GM19238 (cell line): ENCODE results near the gene B3GAT2.

ENCODE experiments used
- DNase-seq: peaks from one replicate; pipeline ENCODE4 v3.0.0; 2011; ENCODE audit warnings: low spot score; ENCODE audit not compliant: insufficient read length

Gene B3GAT2

DNA sequence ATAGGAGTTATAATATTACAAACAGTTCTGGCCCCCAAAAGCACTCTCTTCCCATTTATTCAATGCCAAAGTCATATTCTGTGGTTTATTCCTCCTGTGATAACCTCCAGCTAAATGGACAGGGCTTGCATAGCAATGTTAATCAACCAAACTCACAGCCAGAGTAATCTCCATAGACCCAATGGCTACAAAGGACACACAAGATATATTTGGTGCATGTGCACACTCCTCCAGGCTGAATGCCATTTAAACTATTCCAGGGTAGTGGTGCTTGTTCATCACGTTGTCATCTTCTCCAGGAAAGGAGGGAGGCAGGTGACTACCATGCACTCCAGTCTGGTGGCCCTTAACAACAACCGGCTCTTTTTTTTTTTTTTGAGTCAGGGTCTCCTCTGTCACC lies 56.8 kb downstream of the B3GAT2 start:
- DNase-seq = no peak

DNA sequence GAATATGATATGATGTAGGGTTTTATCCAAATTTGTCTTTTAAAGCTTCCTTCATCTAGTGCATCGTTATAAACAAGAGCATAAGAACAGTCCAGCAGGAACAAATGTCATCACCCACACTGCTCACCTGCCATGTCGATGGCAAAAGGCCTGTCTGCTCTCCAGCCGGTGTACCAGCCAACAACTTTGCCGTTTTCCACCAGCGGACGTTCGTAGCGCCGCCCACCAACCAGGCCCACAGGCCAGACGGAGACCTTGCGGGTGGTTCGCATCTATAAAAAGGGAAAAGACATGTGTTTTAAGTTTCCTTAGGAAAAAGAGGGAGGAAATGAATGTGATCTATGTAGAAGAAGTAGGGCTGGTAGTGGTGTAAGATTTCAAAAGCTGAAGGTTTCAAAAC lies 62.9 kb downstream of the B3GAT2 start:
- DNase-seq = no peak

DNA sequence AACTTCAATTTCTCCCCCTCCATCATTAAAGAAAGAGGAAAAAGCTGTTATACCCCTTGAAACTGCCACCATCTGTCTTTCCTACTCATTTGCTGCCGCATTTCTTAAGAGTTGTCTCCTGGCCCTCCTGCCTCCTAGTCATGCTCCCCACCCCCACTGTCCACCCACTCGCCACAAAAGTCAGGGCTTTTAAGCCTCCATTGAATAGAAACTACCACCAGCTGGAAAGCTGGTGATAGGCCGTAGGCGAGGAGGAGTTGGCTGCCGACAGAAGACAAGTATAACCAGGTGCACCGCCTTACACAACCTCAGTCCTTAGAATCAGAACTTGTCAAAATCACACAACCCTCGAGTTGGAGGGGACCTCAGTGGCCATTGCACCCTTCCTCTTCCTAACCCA lies 67.6 kb downstream of the B3GAT2 start:
- DNase-seq = no peak

DNA sequence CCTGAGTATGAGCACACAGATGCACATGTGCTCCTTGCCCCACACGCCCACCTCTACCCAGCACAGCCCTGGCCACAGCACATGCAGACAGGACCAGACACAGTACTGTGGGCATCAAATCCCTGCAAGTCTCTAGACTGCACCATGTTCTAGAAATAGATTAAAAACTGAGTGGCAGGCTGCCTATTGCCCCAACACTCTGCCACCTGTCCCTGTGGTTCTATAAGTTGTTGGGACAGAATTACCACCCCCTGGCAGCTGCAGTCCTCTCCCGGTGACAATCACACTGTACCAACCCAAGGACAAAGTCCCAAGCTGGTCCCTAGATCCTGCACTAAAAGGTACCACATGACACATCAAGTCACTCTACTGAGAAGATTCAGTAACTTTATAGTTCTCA lies 70.2 kb downstream of the B3GAT2 start:
- DNase-seq = no peak

DNA sequence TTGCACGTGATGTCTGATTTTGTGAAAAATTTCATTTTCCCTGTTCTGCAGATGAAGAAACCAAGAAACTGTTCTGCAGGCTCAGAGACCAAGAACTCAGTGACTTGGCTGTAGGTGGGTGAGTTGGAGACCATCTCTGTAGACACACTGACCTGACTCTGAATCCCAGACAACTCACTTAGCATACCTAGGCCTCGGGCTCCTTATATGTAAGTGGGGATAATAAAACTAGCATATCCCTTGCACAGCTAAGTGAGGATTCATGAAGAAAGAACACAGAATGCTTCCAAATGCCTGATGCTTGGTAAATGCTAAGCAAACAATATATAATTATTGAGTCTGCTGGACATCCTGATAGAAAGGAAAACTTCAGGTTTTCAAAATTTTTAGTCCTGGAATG lies 70.8 kb downstream of the B3GAT2 start:
- DNase-seq = no peak

DNA sequence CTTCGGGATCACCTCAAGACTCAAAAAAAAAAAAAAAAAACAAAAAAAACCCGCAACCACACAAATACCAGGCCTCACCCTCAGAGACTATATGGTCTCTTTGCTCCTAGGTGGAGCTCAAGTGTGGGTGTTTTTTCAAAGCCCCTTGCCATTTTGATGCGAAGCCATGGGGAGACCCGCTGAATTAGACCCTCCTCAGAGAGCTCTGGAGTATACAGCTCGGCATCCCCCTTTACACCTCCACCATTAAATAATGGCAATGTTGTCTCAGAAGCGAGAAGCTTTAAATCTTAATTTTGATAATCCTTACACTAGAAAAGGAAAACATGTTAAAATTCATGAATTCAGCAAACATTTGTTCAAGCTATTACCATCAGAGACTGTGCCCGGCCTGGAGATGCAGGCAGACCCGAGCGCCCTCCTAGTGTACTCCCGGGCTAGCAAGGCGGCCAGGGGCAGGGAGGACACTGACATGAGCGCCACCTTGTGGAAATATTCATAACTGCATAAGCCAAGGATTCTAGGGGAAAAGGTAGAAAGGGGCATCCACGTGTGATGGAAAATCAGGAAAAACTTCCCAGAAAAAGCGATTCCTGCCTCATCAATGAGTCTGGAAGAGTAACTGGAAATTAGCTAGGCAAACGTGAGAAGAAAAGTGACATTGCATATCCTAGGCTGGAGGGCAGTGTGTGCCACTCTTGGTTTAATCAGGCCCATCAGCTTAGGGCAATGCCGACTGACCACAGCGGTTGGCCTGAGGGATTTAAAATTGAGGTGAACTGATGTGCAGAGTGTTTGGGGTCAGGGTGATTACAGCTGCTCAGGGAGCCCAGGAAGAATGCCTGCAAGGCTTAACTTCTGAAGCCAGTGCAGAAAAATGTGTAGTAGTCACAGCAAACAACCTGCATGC lies 72.5 kb downstream of the B3GAT2 start:
- peak; percentile 60 for DNase-seq

DNA sequence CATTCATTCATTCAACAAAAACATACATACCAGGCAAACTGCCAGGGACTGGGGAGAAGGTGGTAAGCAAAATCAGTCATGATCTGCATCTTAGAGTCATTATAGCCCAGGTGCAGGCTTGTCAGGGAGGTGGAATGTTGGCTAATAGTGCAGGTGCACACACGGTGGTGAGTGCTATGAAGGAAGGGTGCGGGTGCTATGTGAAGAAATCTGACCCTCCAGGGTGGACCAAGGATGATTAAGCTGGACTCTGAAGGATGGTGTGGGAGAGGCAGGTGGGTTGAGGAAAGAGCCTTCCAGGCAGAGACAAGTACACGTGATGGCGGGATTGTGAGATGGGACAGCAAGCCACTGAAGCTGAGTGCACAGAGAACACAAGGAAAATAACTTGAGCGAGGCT lies 77.4 kb downstream of the B3GAT2 start:
- DNase-seq = no peak

DNA sequence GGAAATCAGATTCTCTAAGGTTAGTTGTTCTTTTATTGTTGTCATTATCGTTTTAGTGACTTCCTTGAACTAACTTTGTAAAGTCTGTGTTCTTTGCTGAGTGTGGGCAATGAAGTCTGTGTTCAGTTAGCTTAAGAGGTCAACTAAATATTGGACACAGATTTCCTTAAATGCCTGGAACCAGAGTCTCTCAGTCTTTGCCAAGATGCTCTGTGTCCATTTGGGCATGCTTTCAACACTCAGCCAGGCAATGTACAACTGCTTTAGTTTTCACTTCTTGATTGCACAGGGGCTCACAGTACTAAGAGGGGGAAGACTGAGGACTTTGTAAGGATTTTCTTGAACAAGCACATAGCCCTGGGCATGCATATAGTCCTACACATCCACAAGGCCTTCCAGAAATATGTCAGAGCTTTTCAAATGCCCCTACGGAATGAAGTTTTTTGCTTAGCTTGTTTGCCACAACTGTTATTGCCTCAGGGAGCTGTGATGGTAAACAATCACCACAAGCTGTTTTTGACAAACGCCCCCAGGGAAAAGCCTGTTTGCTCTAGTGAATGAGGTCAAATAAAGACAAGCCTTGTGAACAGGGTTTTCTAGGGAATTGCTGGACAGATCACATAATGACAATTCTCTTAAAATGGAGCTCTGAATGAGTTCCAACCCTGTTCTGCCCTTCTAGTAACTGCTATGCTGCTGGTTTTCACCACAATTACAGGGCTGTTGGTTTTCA lies 82.5 kb downstream of the B3GAT2 start:
- DNase-seq = no peak

DNA sequence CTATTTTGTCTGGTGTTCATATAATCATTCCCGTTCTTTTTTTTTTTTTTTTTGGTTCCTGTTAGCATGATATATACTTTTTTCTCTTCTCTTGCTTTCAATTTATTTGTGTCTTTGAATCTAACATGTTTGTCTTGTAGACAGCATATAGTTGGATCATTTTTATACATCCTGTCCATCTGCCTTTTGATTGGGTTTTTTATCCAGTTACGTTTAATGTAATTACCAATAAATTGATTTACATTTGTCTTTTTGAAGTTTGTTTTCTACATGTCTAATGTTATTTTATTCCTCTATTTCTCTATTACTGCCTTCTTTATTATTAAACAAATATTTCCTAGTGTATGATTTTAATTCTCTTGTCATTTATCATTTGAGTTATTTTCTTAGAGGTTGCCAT lies 84.4 kb downstream of the B3GAT2 start:
- DNase-seq = no peak

DNA sequence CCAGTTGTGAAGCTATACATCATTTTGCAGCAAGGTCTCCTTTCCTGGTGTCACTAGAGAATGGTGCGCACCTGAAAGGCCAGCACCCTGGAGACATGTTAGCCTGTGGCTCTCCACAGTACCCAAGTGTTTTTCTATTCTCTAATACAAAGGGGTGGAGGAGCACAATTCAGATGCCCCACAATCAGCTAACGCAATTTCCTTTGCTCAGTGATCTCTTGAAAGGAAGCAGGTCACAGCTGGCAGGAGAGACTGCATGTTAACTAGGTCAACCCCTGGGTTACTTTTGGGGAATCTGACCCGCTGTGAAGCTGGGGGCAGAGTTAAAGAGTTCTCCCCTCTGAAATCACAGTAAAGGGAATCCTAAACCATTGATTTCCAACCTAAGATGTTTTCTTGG lies 92.5 kb downstream of the B3GAT2 start:
- DNase-seq = no peak

DNA sequence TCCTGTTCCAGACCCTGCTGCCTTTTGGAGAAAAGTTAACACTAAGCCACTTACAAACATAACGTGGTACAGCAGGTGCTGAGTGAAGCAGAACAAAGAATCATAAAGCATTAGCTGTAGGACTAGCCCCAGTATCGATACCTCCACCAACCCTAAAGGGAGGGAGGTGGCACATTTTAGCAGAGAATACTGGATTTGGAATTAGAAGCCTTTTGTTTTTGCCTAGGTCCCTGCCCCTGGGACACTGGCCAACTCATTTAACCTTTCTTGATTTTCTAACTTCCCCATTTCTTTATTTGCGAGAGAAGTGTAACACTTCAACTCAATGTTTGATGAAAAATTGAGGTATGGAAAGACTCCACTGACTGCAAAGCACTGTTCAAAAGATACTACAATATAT lies 93.5 kb downstream of the B3GAT2 start:
- DNase-seq = no peak

DNA sequence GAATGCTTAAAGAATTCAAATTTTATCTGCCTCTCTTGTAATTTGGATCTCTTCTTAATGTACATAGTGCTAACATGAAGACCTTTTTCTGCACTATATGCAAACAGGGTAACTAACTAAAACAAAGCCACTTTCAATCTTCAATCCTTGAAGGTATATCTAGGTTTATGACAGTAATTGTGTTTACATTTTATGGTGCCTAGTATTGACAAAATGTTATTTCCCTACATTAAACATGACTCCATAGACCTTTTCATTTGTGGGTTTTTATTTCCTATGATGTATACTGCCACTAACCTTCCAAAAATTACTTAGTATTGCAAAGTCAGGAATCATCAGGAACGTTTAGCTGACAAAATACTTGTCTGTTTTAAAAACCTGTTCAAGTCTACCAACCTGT lies 95.9 kb downstream of the B3GAT2 start:
- no peak for DNase-seq

DNA sequence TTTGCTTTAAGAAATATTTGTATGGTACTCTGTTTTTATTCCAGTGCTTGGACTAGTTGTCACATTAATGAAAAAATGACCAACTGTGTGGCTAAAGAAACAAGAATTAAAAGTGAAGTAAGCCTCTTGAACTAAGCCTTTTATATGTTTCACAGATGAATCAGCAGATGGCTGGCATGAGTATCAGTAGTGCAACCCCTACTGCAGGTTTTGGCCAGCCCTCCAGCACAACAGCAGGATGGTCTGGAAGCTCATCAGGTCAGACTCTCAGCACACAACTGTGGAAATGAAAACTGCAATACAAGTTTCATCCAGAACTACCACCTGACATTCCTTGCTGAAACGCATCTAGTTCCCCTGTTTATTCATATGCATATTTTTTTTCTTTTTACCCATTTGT lies 96.8 kb downstream of the B3GAT2 start:
- DNase-seq = no peak

DNA sequence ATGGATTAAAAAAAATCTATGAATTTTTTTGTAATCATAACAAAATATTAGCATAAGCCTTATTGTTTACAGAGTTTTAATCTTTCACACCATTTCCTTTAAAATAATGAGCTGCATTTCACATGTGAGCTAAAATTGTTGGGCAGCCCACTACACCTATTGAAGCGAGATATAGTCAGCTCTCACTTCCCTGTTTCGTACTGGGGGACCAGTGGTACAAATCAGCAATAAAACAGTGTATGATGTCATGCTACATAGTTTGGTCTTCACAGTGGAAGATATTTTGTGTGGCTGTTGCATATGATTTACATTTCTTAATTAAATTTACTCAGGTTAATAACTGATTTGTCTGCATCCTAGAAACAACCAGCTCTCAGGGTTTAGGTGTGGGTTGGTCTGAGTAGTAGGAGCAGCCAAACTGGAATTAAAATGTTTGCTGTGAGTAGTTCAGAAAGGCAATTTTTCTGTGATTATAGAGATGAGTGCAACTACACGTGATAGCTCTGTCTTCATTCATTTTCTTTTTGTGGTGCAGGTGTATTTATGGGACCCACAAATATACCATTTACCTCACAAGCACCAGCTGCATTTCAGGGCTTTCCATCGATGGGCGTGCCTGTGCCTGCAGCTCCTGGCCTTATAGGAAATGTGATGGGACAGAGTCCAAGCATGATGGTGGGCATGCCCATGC lies 99.3 kb downstream of the B3GAT2 start:
- DNase-seq = peak; percentile 15

DNA sequence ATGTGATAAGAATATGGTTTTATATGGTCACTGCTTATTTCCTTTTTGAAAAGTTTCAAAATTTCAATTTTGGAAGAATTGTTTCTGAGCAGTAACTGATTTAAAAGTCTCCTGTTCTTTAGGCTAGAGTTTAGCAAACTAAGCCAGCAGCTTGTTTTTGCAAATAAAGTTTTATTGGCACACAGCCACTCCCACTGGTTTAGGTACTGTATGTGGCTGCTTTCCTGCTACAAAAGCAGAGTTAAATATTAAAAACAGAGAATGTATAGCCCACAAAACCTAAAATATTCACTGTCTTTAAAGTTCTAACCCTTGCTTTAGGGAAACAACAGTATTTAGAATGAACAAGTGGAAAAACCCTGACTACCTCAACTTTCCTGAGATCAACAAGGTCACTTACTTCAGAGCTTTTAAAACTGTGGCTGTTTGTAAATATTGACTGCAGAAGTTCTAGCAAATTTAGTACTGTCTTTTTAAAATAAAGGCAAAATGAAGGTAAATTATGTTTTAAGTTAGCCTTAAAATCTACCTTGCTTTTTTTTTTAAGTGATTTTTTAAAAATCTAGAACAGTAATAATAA lies 104.1 kb downstream of the B3GAT2 start:
- no peak for DNase-seq

DNA sequence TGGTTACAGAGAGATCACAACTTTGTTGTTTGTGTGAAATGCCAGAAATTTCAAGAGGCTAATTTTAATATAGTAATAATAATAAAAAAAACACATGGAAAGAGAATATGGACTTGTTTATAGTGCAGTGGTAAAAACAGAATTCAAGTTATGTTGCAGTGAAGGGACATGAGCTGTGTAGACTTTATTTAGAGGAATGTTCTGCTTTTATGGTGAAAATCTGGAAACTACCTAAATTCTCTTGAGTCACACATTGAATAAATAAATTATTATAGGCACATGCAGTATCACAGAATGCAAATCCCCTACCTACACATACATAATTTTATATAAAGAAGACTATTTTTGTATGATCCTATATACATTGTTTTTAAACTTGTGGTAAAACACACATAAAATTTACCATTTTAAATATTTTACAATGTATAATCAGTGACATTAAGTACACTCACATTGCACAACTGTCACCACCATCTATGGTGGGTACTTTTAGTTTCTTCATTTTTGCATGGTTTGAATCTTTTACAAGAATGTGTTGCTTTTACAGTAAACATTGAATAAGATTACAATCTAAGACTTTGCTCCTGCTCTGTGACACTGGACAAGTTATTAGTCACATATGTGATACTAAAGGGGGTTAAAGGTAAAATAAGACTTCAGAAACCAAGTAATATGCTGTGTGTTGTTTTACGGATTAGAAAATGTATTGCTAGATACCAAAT lies 107.4 kb downstream of the B3GAT2 start:
- no peak for DNase-seq

DNA sequence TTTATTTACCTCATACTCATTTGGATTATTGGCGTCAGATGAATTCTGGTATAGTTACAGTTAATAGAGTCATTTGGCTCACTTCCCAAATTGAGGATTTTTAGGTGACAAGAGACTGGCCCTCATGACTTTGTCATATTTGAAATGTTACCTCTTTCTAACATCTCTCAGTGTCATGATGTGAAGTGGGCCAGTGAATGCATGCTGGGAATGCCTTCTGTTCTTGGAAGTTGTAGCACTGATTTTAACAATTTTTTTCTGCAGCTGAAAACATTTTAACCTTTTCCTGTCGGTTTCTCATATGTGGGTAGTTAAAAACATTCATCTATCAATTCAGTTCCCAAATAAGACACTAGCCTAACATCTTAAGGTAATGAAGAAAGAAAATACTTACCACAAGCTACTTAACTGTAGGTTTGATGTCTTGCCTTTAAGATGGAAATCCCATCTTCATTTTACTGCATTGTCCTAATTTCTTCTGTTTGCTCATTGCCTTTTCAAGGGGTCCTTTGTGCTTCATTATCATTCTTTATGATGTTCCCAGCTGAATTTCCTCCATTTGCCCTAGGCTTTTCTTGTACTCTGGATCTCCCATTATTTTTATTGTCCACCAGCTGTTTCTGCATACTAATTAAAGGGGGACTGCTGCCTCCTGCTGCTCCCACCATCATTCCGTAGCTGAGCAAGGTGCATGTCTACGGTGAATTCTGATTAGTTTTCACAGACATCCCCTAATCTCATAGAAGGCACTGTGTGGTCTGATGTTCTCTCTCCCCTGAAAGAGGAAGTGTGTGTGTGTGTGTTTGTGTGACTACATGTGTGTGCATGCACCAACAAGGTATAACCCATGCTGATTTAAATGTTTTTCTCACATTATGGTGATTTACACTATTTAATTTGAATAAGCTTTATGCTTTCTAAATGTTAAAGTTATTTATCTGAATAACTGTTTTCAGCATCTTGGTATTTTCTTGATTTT lies 109.5 kb downstream of the B3GAT2 start:
- no peak for DNase-seq

DNA sequence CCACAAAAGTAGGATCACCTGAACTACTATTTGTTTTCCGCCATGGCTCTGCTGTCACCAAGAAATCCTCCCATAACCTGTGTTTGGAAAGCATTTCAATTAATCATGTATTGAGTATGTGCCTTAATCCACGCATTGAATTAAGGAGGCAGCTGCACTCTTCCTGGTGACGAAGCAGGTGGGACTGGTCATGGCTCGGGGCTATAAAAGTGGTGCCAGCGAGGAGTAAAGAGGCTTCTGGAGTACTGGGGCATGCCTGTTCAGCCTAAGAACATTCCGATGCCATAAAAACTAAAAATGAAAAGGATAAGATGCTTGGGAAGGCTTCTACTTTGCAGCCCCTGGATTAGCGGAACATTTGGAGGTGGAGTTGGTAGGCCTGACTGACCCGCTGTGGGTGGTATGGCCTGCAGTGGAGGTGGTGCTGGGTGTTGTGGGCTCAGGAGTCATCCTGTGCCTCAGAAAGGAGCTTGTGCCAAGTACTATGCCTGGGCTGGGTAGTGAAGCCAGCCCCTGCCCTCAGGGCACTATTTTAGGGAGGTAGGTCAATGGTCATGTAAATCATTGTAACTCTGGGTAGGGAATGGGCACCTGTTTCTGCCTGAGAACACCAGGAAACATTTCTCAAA lies 110.5 kb downstream of the B3GAT2 start:
- DNase-seq = no peak

DNA sequence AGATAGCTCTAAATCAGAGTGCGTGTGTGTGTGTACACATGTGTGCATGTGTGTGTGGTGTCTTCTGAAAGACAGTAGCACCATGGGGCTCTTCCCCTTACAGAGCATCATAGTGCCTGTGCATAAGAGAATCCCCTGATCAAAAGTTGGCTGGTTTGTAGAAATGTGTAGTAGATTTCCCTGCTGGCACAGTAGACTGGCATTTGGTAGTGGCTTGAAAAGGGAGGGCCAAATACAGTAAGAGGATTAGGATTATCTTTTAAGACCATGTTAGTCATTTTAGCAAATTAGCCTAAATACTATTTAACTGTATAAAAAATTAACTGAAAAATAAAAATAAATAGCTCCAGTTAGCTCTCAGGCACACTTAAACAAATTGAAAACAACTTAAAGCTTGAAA lies 112.6 kb downstream of the B3GAT2 start:
- no peak for DNase-seq
